ENCODE results near the gene TMEM190.
A peak's percentile ranks its signal among the peaks of the same experiment; 100 is the strongest.
"Not testable (repeated sequence)": the region's sequence is repeated elsewhere in the genome, so short reads cannot be mapped to it uniquely, and the experiment has no call there.

The TMEM190 gene

GRCh38 chr19:55376241-55376933 lies at the start of gene TMEM190:
TSS of gene TMEM190 (plus strand) at chr19:55376826. CDS start at chr19:55376854, 28 bp downstream.
- DNase-seq: no peak

- DNase-seq: not testable (repeated sequence)
Observed at GRCh38 chr19:55328774-55329318, 47.8 kb upstream of the TMEM190 start.

GRCh38 chr19:55329791-55330190 lies 46.8 kb upstream of the TMEM190 start:
- DNase-seq: not testable (repeated sequence)

- DNase-seq: no peak
Observed at GRCh38 chr19:55333870-55334269, 42.8 kb upstream of the TMEM190 start.

- no peak for DNase-seq
Observed at GRCh38 chr19:55336101-55336500, 40.5 kb upstream of the TMEM190 start.

GRCh38 chr19:55339105-55339888 lies 37.3 kb upstream of the TMEM190 start, which contains the start of gene KMT5C:
TSS of gene KMT5C (plus strand) at chr19:55339876. CDS start at chr19:55341937, 2,061 bp downstream.
- peak; percentile 100 for DNase-seq

GRCh38 chr19:55339889-55340783 lies 36.5 kb upstream of the TMEM190 start:
- DNase-seq: no peak

- peak; percentile 13 for DNase-seq
Observed at GRCh38 chr19:55340784-55341147, 35.9 kb upstream of the TMEM190 start.

GRCh38 chr19:55341171-55341588 lies 35.4 kb upstream of the TMEM190 start:
- peak; percentile 70 for DNase-seq

GRCh38 chr19:55341595-55342531 lies 34.8 kb upstream of the TMEM190 start:
- no peak for DNase-seq

- DNase-seq: no peak
Observed at GRCh38 chr19:55344444-55344843, 32.2 kb upstream of the TMEM190 start.

GRCh38 chr19:55345101-55345817 lies 31.4 kb upstream of the TMEM190 start:
- no peak for DNase-seq

GRCh38 chr19:55345818-55346724 lies 30.6 kb upstream of the TMEM190 start:
- DNase-seq: no peak

GRCh38 chr19:55346725-55347441 lies 29.7 kb upstream of the TMEM190 start:
- DNase-seq: no peak

GRCh38 chr19:55347442-55348009 lies 29.1 kb upstream of the TMEM190 start:
- no peak for DNase-seq

GRCh38 chr19:55348317-55349034 lies 28.1 kb upstream of the TMEM190 start:
- DNase-seq: no peak

- no peak for DNase-seq
Observed at GRCh38 chr19:55350620-55351315, 25.9 kb upstream of the TMEM190 start.

Measured in stimulated activated CD4-positive, alpha-beta T cell treated with anti-CD3 and anti-CD28 coated beads, Interleukin-4, amount 100 ng/mL, for 1 hour (primary cell).